OCI-LY1 (cell line): ENCODE measurements around the gene ZMYND10.

Experiments used
- CTCF ChIP-seq: fragments of 200-600 bp; sonication (generic), shearing (Covaris generic); IDR thresholded peaks from 2 replicates; pipeline ENCODE4 v1.5.1; 2017; ENCODE audit warnings: mild to moderate bottlenecking, antibody characterized with exemption, low read length, moderate library complexity, mixed read lengths
- EZH2 ChIP-seq: fragments of 200-600 bp; sonication (generic), shearing (Covaris generic); IDR thresholded peaks from 2 replicates; pipeline ENCODE4 v1.8.0; 2017; ENCODE audit warnings: borderline replicate concordance, mixed run types, mild to moderate bottlenecking, antibody characterized with exemption, low read length, moderate library complexity, mixed read lengths

GRCh38 chr3:50378757-50379156 is 33.2 kb upstream of the ZMYND10 start:
- TF ChIP-seq CTCF (no peak), EZH2 (no peak)
